GM12874 (cell line): ENCODE data around the gene TOGARAM1.

Experiments used
- CTCF ChIP-seq: IDR thresholded peaks from 2 replicates; pipeline ENCODE4 v1.5.1; 2011; ENCODE audit warnings: low read depth, mild to moderate bottlenecking, control low read depth, low read length, moderate library complexity; ENCODE audit not compliant: insufficient read depth

TOGARAM1 gene

GRCh38 chr14:44995770-44996294 lies 33.8 kb downstream of the TOGARAM1 start:
- no peak for TF ChIP-seq CTCF

GRCh38 chr14:45003924-45004323 lies 41.9 kb downstream of the TOGARAM1 start:
- no peak for TF ChIP-seq CTCF

DNA sequence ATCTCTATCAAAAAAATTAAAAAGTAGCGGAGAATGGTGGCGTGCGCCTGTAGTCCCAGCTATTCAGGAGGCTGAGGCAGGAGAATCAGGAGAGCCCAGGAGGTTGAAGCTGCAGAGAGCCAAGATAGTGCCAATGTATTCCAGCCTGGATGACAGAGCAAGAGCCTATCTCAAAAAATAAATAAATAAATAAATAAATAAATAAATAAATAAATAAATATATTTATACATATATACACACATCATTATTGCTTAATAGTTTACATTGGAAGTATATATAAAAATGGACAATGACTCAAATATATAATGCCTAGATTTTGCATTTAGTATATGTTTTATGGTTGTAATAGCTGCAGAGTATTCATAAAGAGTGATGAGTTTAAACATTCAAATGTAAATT lies 53.1 kb downstream of the TOGARAM1 start:
- TF ChIP-seq CTCF: no peak

DNA sequence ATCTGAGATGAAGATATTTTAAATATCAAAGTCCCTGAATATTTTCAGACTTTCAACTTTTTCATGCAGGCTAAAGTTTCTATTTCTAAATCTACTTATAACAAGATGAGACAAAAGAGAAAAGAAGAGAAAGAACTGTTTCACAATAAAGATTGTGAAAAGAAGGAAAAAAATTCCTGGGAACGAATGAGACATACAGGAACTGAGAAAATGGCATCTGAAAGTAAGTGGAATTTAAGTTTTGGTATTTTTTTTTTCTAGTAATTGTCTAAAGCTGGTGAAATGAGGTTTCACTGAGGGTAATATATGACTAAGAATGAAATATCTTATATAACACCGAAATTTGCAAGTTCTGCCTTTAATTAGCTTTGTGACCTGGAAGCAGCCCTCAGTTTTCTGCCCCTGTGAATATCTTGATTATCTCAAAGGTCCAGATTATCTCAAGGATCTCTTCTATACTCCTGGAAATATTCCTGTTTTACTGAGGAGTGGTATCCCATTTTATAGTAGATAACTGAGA lies 66.2 kb downstream of the TOGARAM1 start:
- no peak for TF ChIP-seq CTCF

- TF ChIP-seq CTCF: no peak
These were observed 72.7 kb downstream of the TOGARAM1 start for GRCh38 chr14:45034730-45035129.

GRCh38 chr14:45038256-45038655 lies 76.3 kb downstream of the TOGARAM1 start:
- no peak for TF ChIP-seq CTCF

- TF ChIP-seq CTCF: no peak
These were observed 76.9 kb downstream of the TOGARAM1 start for GRCh38 chr14:45038865-45039264.

GRCh38 chr14:45039390-45039789 lies 77.4 kb downstream of the TOGARAM1 start:
- TF ChIP-seq CTCF: no peak
